GM21737 (cell line): ENCODE results near the gene NTNG1.
"Not testable (repeated sequence)": the region's sequence is repeated elsewhere in the genome, so short reads cannot be mapped to it uniquely, and the experiment has no call there.

Experiments
- ATAC-seq: cut with Tn5 transposase; IDR thresholded peaks from one replicate; pipeline ENCODE4 v1.9.1; 2021; ENCODE audit warnings: mild to moderate bottlenecking, moderate library complexity; ENCODE audit not compliant: unreplicated experiment

The NTNG1 gene

GRCh38 chr1:107140703-107141490 is at the start of gene NTNG1:
TSS of gene NTNG1 (plus strand) at chr1:107141039.
- ATAC-seq: peak; percentile 37

- ATAC-seq: no peak
These were observed 49.4 kb upstream of the NTNG1 start for GRCh38 chr1:107091418-107091817.

GRCh38 chr1:107093395-107093794 is 47.4 kb upstream of the NTNG1 start:
- not testable (repeated sequence) for ATAC-seq

- ATAC-seq: no peak
These were observed 45.2 kb upstream of the NTNG1 start for GRCh38 chr1:107095647-107096046.

- ATAC-seq: no peak
These were observed 44.1 kb upstream of the NTNG1 start for GRCh38 chr1:107096690-107097089.

GRCh38 chr1:107098961-107099360 is 41.9 kb upstream of the NTNG1 start:
- no peak for ATAC-seq

GRCh38 chr1:107100331-107100984 is 40.4 kb upstream of the NTNG1 start:
- no peak for ATAC-seq

GRCh38 chr1:107105914-107106313 is 34.9 kb upstream of the NTNG1 start:
- no peak for ATAC-seq

- no peak for ATAC-seq
These were observed 30.5 kb upstream of the NTNG1 start for GRCh38 chr1:107110326-107110725.

GRCh38 chr1:107116306-107116790 is 24.5 kb upstream of the NTNG1 start:
- ATAC-seq: no peak

- ATAC-seq: no peak
These were observed 18.6 kb upstream of the NTNG1 start for GRCh38 chr1:107122225-107122624.

GRCh38 chr1:107123741-107124140 is 17.1 kb upstream of the NTNG1 start:
- ATAC-seq: no peak

GRCh38 chr1:107124694-107125093 is 16.1 kb upstream of the NTNG1 start:
- ATAC-seq: no peak

GRCh38 chr1:107132195-107132594 is 8.6 kb upstream of the NTNG1 start:
- no peak for ATAC-seq

GRCh38 chr1:107132780-107133179 is 8.1 kb upstream of the NTNG1 start:
- ATAC-seq: no peak

GRCh38 chr1:107135463-107135862 is 5.4 kb upstream of the NTNG1 start:
- no peak for ATAC-seq

- ATAC-seq: no peak
These were observed 2.7 kb upstream of the NTNG1 start for GRCh38 chr1:107138166-107138565.

GRCh38 chr1:107138767-107139445 is 1.9 kb upstream of the NTNG1 start:
- no peak for ATAC-seq

GRCh38 chr1:107139833-107140702 is 771 bp upstream of the NTNG1 start:
- ATAC-seq: no peak

- peak; percentile 46 for ATAC-seq
These were observed 770 bp downstream of the NTNG1 start for GRCh38 chr1:107141491-107142126.
